GM12878 (cell line): ENCODE measurements around the gene LRRC2. TPM values are rescaled to one million over a fixed set of nuclear protein-coding genes. Genes with fewer than 3 reads are reported as not detected.

Experiments
- ATAC-seq: fragments of 200-7000 bp; cut with Tn5 transposase; 3 replicates; pipeline ENCODE4 v1.9.1; 2020; ENCODE audit warnings: mild to moderate bottlenecking, moderate library complexity
- BruUV-seq: library from RNA; stranded (reverse); fragments of 400-500 nt; replicated peaks from 2 replicates; lab custom pipeline; 2021; lab: Mats Ljungman, UMichigan
- CTCF ChIA-PET: fragments of 300-600 bp; sonication (Branson Sonifier 250); formaldehyde crosslinking; extraction: SDS; loops from one replicate; lab custom pipeline; 2021; ENCODE audit warnings: inconsistent platforms; lab: Yijun Ruan, JAX
- POLR2A ChIA-PET: fragments of 350-600 bp; formaldehyde crosslinking; extraction: SDS; loops from one replicate; lab custom pipeline; 2021; ENCODE audit warnings: inconsistent platforms; lab: Charles Lee
- RAD21 ChIA-PET: fragments of 300-600 bp; sonication (Branson Sonifier 250); formaldehyde crosslinking; loops from one replicate; lab custom pipeline; 2023; ENCODE audit warnings: antibody characterized with exemption; ENCODE audit not compliant: unreplicated experiment; lab: Charles Lee
- SMC1A ChIA-PET: fragments of 300-600 bp; sonication (Branson Sonifier 250); formaldehyde crosslinking; loops from one replicate; lab custom pipeline; 2023; ENCODE audit not compliant: unreplicated experiment, uncharacterized antibody; lab: Charles Lee
- DNase-seq: peaks from one replicate; pipeline ENCODE4 v3.0.0-alpha.2; 2011; ENCODE audit warnings: low read depth, low spot score
- FAIRE-seq: peaks from 3 replicates; lab custom pipeline; 2011; peaks lifted over from hg19 to GRCh38; lab: Jason Lieb, UNC
- H2AFZ ChIP-seq: 2 replicates; pipeline ENCODE4 v1.6.0; 2011; ENCODE audit warnings: low read depth, low read length, control low read depth; ENCODE audit not compliant: control insufficient read depth
- H3K27ac ChIP-seq: 2 replicates; pipeline ENCODE4 v1.5.1; 2011; ENCODE audit warnings: control low read depth; ENCODE audit not compliant: control insufficient read depth, insufficient read depth
- H3K27me3 ChIP-seq, 2 experiments: replicated peaks in 1 of 2; 2 replicates each; pipeline versions ENCODE4 v1.6.0 to v1.6.1; 2011; ENCODE audit warnings: low read length in 1 of 2; ENCODE audit not compliant: control insufficient read depth in 2 of 2, insufficient read depth in 2 of 2
- H3K36me3 ChIP-seq, 2 experiments: 2 replicates each; pipeline ENCODE4 v1.5.1; 2011; ENCODE audit warnings: low read length in 1 of 2; ENCODE audit not compliant: control insufficient read depth in 2 of 2, insufficient read depth in 2 of 2
- H3K4me1 ChIP-seq: 2 replicates; pipeline ENCODE4 v1.6.1; 2011; ENCODE audit warnings: mild to moderate bottlenecking, low read length, moderate library complexity, mixed read lengths; ENCODE audit not compliant: control insufficient read depth, insufficient read depth
- H3K4me2 ChIP-seq: 2 replicates; pipeline ENCODE4 v1.6.0; 2011; ENCODE audit warnings: control low read depth; ENCODE audit not compliant: control insufficient read depth, insufficient read depth
- H3K4me3 ChIP-seq: fragments of 200-600 bp; sonication (generic); 2 replicates; pipeline ENCODE4 v1.5.1; 2016
- H3K79me2 ChIP-seq: 2 replicates; pipeline ENCODE4 v1.6.0; 2011; ENCODE audit warnings: low read length; ENCODE audit not compliant: control insufficient read depth, insufficient read depth
- H3K9ac ChIP-seq: 2 replicates; pipeline ENCODE4 v1.8.0; 2011; ENCODE audit warnings: low read length, control low read depth, mixed read lengths; ENCODE audit not compliant: control insufficient read depth, insufficient read depth
- H3K9me3 ChIP-seq: replicated peaks from 3 replicates; pipeline ENCODE4 v1.5.1; 2011; ENCODE audit warnings: mild to moderate bottlenecking, low read length; ENCODE audit not compliant: control insufficient read depth, insufficient read depth
- H4K20me1 ChIP-seq: 2 replicates; pipeline ENCODE4 v1.6.0; 2011; ENCODE audit not compliant: control insufficient read depth, insufficient read depth
- BACH1 ChIP-seq: fragments of 450-650 bp; IDR thresholded peaks from 2 replicates; pipeline ENCODE4 v1.6.1; 2017; ENCODE audit warnings: mild to moderate bottlenecking, borderline replicate concordance
- BCL11A ChIP-seq: IDR thresholded peaks from 2 replicates; pipeline ENCODE4 v1.6.1; 2011; ENCODE audit warnings: low read depth, low read length
- CBX3 ChIP-seq: fragments of 200-600 bp; sonication (generic); IDR thresholded peaks from 2 replicates; pipeline ENCODE4 v1.6.1; 2016; ENCODE audit warnings: low read depth, borderline replicate concordance
- CHD1 ChIP-seq: IDR thresholded peaks from 2 replicates; pipeline ENCODE4 v1.6.1; 2012; ENCODE audit warnings: low read depth, low read length, improper control_type of control experiment
- EGR1 ChIP-seq, 2 experiments: IDR thresholded peaks; 1 replicate in 1 of 2; 2 replicates in 1 of 2; pipeline ENCODE4 v1.6.1; 2011 to 2012; ENCODE audit warnings: low read depth in 2 of 2, low read length in 2 of 2, borderline replicate concordance in 1 of 2, mild to moderate bottlenecking in 1 of 2, moderate library complexity in 1 of 2
- JUNB ChIP-seq: IDR thresholded peaks from 2 replicates; pipeline ENCODE4 v1.6.1; 2016; ENCODE audit warnings: antibody characterized with exemption, mild to moderate bottlenecking
- POLR2A ChIP-seq: IDR thresholded peaks from 2 replicates; pipeline ENCODE4 v1.6.1; 2011; ENCODE audit warnings: low read depth, mild to moderate bottlenecking, low read length
- POU2F2 ChIP-seq: IDR thresholded peaks from 3 replicates; pipeline ENCODE4 v1.6.1; 2011; ENCODE audit warnings: low read depth, mild to moderate bottlenecking, low read length, borderline replicate concordance
- RB1 ChIP-seq: fragments of 450-650 bp; formaldehyde crosslinking; IDR thresholded peaks from 2 replicates; pipeline ENCODE4 v1.6.1; 2017; ENCODE audit warnings: mild to moderate bottlenecking, borderline replicate concordance
- SMC3 ChIP-seq: IDR thresholded peaks from 2 replicates; pipeline ENCODE4 v1.6.1; 2011; ENCODE audit warnings: low read length, improper control_type of control experiment, borderline replicate concordance
- SPI1 ChIP-seq: IDR thresholded peaks from 2 replicates; pipeline ENCODE4 v1.6.1; 2011; ENCODE audit warnings: low read depth, mild to moderate bottlenecking, low read length, moderate library complexity, borderline replicate concordance; ENCODE audit not compliant: insufficient read depth
- WGBS: methylation state at CpG from one replicate; pipeline ENCODE4 v1.1.6; 2016; ENCODE audit warnings: low lambda C conversion rate; ENCODE audit not compliant: insufficient replicate concordance, insufficient coverage; ENCODE audit errors: missing lambda C conversion rate; 5-methylcytosine and 5-hydroxymethylcytosine counted together
- in situ Hi-C: fragments of 300-500 bp; cut with MboI; formaldehyde crosslinking; loops from 9 replicates; pipeline ENCODE4 v1.14.3; 2018; ENCODE audit warnings: mixed read lengths
- intact Hi-C: fragments of 100-400 bp; cut with micrococcal nuclease; formaldehyde crosslinking; loops from one replicate; pipeline ENCODE4 v1.14.2; 2022; ENCODE audit not compliant: unreplicated experiment
- polyA plus RNA-seq, 11 experiments: library from polyadenylated mRNA; depleted of rRNA in 4 of 11; unstranded in 6 of 11; stranded (reverse) in 5 of 11; fragments of >200 nt; fragmentation: Nextera tagmentation in 4 of 11; fragmentation: Illumina TruSeq in 1 of 11; extraction: Ambion mirVana in 4 of 11; extraction: Trizol in 1 of 11; gene quantifications; 1 replicate in 1 of 11; 2 replicates in 10 of 11; pipeline versions ENCODE4 v1.2.1 to v1.2.3, GENCODE V29; 2011 to 2016; ENCODE audit warnings: inconsistent platforms in 2 of 11, missing spikeins in 2 of 11, low read depth in 1 of 11
- total RNA-seq, 4 experiments: library from RNA; depleted of rRNA in 3 of 4; stranded (reverse); fragments of >200 nt in 3 of 4; fragmentation: Illumina TruSeq in 1 of 4; extraction: Trizol in 1 of 4; gene quantifications; 2 replicates each; pipeline versions ENCODE4 v1.2.1 to v1.2.3, GENCODE V29; 2013 to 2021
- TF ChIP-seq, protein P1 (sequence below): fragments of 450-650 bp; IDR thresholded peaks from 2 replicates; pipeline ENCODE4 v1.6.1; 2017; ENCODE audit warnings: mild to moderate bottlenecking
- TF ChIP-seq, protein P2 (sequence below): fragments of 450-650 bp; IDR thresholded peaks from 2 replicates; pipeline ENCODE4 v1.6.1; 2016; ENCODE audit warnings: mild to moderate bottlenecking, moderate library complexity, borderline replicate concordance
- TF ChIP-seq, protein P3 (sequence below): fragments of 450-650 bp; IDR thresholded peaks from 2 replicates; pipeline ENCODE4 v1.6.1; 2017; ENCODE audit warnings: mild to moderate bottlenecking, moderate library complexity

The LRRC2 gene
- total and polyA plus RNA-seq, 10 of the 15 experiments (the other 5 are each of a cell fraction or from before 2014, with no cell fraction given): not detected

DNA sequence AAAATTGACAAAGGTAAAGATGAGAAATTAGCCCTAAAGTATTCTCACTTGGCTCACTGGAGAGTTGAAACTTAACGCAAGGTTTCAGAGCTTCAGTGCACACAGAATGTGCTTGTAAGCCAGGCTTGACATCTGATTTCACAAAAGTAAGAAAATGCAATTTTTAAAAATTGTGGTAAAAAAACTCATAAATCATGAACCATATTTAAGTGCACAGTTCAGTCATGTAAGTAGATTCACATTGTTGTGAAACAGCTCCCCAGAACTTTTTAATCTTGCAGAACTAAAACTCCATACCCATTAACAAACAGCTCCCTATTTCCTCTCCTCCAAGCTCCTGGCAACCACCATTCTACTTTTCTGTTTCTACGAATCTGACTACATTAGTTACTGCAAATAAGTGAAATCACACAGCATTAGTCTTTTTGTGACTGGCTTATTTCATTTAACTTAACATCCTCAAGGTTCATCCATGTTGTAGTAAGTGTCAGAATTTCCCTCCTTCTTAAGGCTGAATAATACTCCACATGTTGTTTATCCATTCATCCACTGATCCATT, 53.8 kb downstream of the LRRC2 start:
- Histone ChIP-seq H3K27me3 (no peaks in the 10 kb centered on the region), H3K4me1 (no peaks in the 10 kb centered on the region), H3K36me3 (no peaks in the 10 kb centered on the region), H3K9ac (no peak overlapping the region), H2AFZ (no peak overlapping the region), H3K4me3 (no peak overlapping the region), H3K9me3 (no peaks in the 10 kb centered on the region; the same call in 2 of the 3 replicates), H4K20me1 (no peaks in the 10 kb centered on the region), H3K27ac (no peak overlapping the region), H3K79me2 (no peaks in the 10 kb centered on the region), H3K4me2 (no peak overlapping the region)
- intact Hi-C loops (no loop called here), in situ Hi-C loops (no loop called here)
- no peak for DNase-seq
- TF ChIP-seq SPI1 (no peak), CBX3 (no peak), POU2F2 (no peak), POLR2A (no peak), BCL11A (no peak), CHD1 (no peak), JUNB (no peak), BACH1 (no peak), RB1 (no peak), SMC3 (no peak), EGR1 (IDR thresholded peaks at IDR 0.05; ENCODE audit: borderline replicate concordance in 1 of 2, low read depth in 2 of 2, low read length in 2 of 2) (no peak)
- TF ChIP-seq, protein P1, sequence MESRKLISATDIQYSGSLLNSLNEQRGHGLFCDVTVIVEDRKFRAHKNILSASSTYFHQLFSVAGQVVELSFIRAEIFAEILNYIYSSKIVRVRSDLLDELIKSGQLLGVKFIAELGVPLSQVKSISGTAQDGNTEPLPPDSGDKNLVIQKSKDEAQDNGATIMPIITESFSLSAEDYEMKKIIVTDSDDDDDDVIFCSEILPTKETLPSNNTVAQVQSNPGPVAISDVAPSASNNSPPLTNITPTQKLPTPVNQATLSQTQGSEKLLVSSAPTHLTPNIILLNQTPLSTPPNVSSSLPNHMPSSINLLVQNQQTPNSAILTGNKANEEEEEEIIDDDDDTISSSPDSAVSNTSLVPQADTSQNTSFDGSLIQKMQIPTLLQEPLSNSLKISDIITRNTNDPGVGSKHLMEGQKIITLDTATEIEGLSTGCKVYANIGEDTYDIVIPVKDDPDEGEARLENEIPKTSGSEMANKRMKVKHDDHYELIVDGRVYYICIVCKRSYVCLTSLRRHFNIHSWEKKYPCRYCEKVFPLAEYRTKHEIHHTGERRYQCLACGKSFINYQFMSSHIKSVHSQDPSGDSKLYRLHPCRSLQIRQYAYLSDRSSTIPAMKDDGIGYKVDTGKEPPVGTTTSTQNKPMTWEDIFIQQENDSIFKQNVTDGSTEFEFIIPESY: no peak
- TF ChIP-seq, protein P2, sequence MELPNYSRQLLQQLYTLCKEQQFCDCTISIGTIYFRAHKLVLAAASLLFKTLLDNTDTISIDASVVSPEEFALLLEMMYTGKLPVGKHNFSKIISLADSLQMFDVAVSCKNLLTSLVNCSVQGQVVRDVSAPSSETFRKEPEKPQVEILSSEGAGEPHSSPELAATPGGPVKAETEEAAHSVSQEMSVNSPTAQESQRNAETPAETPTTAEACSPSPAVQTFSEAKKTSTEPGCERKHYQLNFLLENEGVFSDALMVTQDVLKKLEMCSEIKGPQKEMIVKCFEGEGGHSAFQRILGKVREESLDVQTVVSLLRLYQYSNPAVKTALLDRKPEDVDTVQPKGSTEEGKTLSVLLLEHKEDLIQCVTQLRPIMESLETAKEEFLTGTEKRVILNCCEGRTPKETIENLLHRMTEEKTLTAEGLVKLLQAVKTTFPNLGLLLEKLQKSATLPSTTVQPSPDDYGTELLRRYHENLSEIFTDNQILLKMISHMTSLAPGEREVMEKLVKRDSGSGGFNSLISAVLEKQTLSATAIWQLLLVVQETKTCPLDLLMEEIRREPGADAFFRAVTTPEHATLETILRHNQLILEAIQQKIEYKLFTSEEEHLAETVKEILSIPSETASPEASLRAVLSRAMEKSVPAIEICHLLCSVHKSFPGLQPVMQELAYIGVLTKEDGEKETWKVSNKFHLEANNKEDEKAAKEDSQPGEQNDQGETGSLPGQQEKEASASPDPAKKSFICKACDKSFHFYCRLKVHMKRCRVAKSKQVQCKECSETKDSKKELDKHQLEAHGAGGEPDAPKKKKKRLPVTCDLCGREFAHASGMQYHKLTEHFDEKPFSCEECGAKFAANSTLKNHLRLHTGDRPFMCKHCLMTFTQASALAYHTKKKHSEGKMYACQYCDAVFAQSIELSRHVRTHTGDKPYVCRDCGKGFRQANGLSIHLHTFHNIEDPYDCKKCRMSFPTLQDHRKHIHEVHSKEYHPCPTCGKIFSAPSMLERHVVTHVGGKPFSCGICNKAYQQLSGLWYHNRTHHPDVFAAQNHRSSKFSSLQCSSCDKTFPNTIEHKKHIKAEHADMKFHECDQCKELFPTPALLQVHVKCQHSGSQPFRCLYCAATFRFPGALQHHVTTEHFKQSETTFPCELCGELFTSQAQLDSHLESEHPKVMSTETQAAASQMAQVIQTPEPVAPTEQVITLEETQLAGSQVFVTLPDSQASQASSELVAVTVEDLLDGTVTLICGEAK: no peak
- TF ChIP-seq, protein P3, sequence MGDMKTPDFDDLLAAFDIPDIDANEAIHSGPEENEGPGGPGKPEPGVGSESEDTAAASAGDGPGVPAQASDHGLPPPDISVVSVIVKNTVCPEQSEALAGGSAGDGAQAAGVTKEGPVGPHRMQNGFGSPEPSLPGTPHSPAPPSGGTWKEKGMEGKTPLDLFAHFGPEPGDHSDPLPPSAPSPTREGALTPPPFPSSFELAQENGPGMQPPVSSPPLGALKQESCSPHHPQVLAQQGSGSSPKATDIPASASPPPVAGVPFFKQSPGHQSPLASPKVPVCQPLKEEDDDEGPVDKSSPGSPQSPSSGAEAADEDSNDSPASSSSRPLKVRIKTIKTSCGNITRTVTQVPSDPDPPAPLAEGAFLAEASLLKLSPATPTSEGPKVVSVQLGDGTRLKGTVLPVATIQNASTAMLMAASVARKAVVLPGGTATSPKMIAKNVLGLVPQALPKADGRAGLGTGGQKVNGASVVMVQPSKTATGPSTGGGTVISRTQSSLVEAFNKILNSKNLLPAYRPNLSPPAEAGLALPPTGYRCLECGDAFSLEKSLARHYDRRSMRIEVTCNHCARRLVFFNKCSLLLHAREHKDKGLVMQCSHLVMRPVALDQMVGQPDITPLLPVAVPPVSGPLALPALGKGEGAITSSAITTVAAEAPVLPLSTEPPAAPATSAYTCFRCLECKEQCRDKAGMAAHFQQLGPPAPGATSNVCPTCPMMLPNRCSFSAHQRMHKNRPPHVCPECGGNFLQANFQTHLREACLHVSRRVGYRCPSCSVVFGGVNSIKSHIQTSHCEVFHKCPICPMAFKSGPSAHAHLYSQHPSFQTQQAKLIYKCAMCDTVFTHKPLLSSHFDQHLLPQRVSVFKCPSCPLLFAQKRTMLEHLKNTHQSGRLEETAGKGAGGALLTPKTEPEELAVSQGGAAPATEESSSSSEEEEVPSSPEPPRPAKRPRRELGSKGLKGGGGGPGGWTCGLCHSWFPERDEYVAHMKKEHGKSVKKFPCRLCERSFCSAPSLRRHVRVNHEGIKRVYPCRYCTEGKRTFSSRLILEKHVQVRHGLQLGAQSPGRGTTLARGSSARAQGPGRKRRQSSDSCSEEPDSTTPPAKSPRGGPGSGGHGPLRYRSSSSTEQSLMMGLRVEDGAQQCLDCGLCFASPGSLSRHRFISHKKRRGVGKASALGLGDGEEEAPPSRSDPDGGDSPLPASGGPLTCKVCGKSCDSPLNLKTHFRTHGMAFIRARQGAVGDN: no peak
- POLR2A ChIA-PET: interaction anchor here (0.7 kb wide), 1 partner anchor 473 kb away, joined by 4 read pairs; no protein-coding TSS in a partner anchor
- RAD21 ChIA-PET: no interaction called here
- no peak for FAIRE-seq
- 60% methylated on average over 2 of the region's 2 CpGs for WGBS
- no peak for ATAC-seq
- CTCF ChIA-PET: interaction anchor here (1.0 kb wide), 1 partner anchor 23 kb away, joined by 3 read pairs; no protein-coding TSS in a partner anchor
- BruUV-seq: no TSS peak
- SMC1A ChIA-PET: interaction anchor here (1.3 kb wide), 1 partner anchor 23 kb away, joined by 3 read pairs; no protein-coding TSS in a partner anchor
